Measurements from ENCODE around the gene CPD. TPM values are rescaled to one million over a fixed set of nuclear protein-coding genes. Genes with fewer than 3 reads are reported as not detected.

CPD gene
- total and polyA plus RNA-seq, 2 of the 13 experiments (the other 11 are each of a cell fraction or from before 2014, with no cell fraction given), result 46.1 to 72.3 TPM

GRCh38 chr17:30477083-30477773 lies 98.5 kb downstream of the CPD start, which contains the start of gene GOSR1 (continued):
- TF ChIP-seq SP1 (IDR thresholded peaks at IDR 0.05) (no peak), SP1 (CRISPR knock-in tag; IDR thresholded peaks at IDR 0.05) (peak; percentile 64), TOE1 (CRISPR knock-in tag; IDR thresholded peaks at IDR 0.05) (peak; percentile 45; the same call in 1 of the 2 replicates), ZNF691 (CRISPR knock-in tag; IDR thresholded peaks at IDR 0.05; ENCODE audit: borderline replicate concordance, low read depth) (peak; percentile 93), FOXA1 (IDR thresholded peaks at IDR 0.05) (no peak), FOXA1 (CRISPR knock-in tag; IDR thresholded peaks at IDR 0.05) (no peak; the same call in 1 of the 2 replicates), ZNF768 (CRISPR knock-in tag; IDR thresholded peaks at IDR 0.05) (peak; percentile 71), FOXK1 (CRISPR knock-in tag; IDR thresholded peaks at IDR 0.05; ENCODE audit: borderline replicate concordance, low read depth) (peak; percentile 81; the same call in 1 of the 2 replicates), ZNF619 (CRISPR knock-in tag; IDR thresholded peaks at IDR 0.05) (peak; percentile 62; the same call in 1 of the 2 replicates), ZBTB42 (CRISPR knock-in tag; IDR thresholded peaks at IDR 0.05) (no peak), ZNF710 (CRISPR knock-in tag; IDR thresholded peaks at IDR 0.05; ENCODE audit: borderline replicate concordance) (peak; percentile 70; the same call in 1 of the 2 replicates), ZNF382 (CRISPR knock-in tag; IDR thresholded peaks at IDR 0.05; ENCODE audit: borderline replicate concordance) (no peak), ZNF879 (CRISPR knock-in tag; IDR thresholded peaks at IDR 0.05) (peak; percentile 78; the same call in 1 of the 2 replicates), ISL2 (CRISPR knock-in tag; IDR thresholded peaks at IDR 0.05) (peak; percentile 70; the same call in 1 of the 2 replicates), ZNF703 (CRISPR knock-in tag; IDR thresholded peaks at IDR 0.05; ENCODE audit: borderline replicate concordance) (no peak), ZNF143 (CRISPR knock-in tag; IDR thresholded peaks at IDR 0.05) (peak; percentile 87), HOXA3 (CRISPR knock-in tag; IDR thresholded peaks at IDR 0.05) (peak; percentile 98), ATM (IDR thresholded peaks at IDR 0.05; ENCODE audit: borderline replicate concordance) (no peak), ZNF256 (CRISPR knock-in tag; conservative IDR thresholded peaks at IDR 0.05) (0 out of 2 replicates have a peak, but pooled peaks have one; percentile 60), ETV6 (CRISPR knock-in tag; conservative IDR thresholded peaks at IDR 0.05) (peak; percentile 89; the same call in 1 of the 2 replicates), ONECUT2 (CRISPR knock-in tag; IDR thresholded peaks at IDR 0.05) (peak; percentile 13; the same call in 1 of the 2 replicates), ZNF614 (CRISPR knock-in tag; IDR thresholded peaks at IDR 0.05; ENCODE audit: borderline replicate concordance) (peak; percentile 91; the same call in 1 of the 2 replicates), YY1 (IDR thresholded peaks at IDR 0.05; ENCODE audit: insufficient read depth, insufficient replicate concordance, low read depth, low read length) (peak; percentile 98), ZSCAN29 (CRISPR knock-in tag; conservative IDR thresholded peaks at IDR 0.05) (no peak), ZNF30 (CRISPR knock-in tag; IDR thresholded peaks at IDR 0.05) (no peak), ZNF605 (CRISPR knock-in tag; IDR thresholded peaks at IDR 0.05) (peak; percentile 64), BCL3 (CRISPR knock-in tag; IDR thresholded peaks at IDR 0.05) (peak; percentile 94), ZC3H13 (CRISPR knock-in tag; IDR thresholded peaks at IDR 0.05) (peak; percentile 97), SKI (IDR thresholded peaks at IDR 0.05; ENCODE audit: partially characterized antibody) (no peak)
